ENCODE results near the gene MYLK.

DNA sequence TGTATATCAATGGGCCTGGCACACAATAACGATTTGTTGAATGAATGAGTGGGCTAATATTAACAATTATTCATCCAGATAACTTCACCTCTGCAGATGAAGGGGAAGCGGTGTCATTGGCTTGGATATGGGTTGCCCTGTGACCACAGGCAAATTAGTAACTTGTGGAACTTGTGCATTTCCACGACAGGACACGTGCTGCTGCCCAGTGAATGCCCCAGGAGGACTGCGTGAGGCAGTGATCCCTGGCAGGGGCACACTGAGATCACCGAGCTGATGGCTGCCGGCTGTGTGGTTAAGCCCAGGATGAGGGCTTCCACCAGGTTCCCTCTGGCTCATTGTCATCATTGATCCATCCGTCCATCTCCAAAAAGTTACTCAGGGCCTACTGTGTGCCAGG is 215.2 kb downstream of the MYLK start:
- TF ChIP-seq, protein P1, sequence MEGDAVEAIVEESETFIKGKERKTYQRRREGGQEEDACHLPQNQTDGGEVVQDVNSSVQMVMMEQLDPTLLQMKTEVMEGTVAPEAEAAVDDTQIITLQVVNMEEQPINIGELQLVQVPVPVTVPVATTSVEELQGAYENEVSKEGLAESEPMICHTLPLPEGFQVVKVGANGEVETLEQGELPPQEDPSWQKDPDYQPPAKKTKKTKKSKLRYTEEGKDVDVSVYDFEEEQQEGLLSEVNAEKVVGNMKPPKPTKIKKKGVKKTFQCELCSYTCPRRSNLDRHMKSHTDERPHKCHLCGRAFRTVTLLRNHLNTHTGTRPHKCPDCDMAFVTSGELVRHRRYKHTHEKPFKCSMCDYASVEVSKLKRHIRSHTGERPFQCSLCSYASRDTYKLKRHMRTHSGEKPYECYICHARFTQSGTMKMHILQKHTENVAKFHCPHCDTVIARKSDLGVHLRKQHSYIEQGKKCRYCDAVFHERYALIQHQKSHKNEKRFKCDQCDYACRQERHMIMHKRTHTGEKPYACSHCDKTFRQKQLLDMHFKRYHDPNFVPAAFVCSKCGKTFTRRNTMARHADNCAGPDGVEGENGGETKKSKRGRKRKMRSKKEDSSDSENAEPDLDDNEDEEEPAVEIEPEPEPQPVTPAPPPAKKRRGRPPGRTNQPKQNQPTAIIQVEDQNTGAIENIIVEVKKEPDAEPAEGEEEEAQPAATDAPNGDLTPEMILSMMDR (IDR thresholded peaks at IDR 0.05) = no peak
- no peak for TF ChIP-seq EP300 (IDR thresholded peaks at IDR 0.05)
- no peak for TF ChIP-seq POLR2A (IDR thresholded peaks at IDR 0.05)

Data from suprapubic skin (tissue), 3 donors.